Brain microvascular endothelial cell (primary cell): ENCODE measurements around the gene CNNM2.

Experiments
- DNase-seq: peaks from one replicate; pipeline ENCODE4 v3.0.0-alpha.2; 2020
- H3K27ac ChIP-seq: fragments of 250-450 bp; sonication (Bioruptor Pico); 2 replicates; pipeline ENCODE4 v1.5.1; 2020; ENCODE audit warnings: mild to moderate bottlenecking, moderate library complexity
- H3K27me3 ChIP-seq: fragments of 250-450 bp; sonication (Bioruptor Pico); replicated peaks from 2 replicates; pipeline ENCODE4 v1.5.1; 2020; ENCODE audit warnings: mild to moderate bottlenecking
- H3K36me3 ChIP-seq: fragments of 250-450 bp; sonication (Bioruptor Pico); replicated peaks from 2 replicates; pipeline ENCODE4 v1.5.1; 2020; ENCODE audit warnings: mild to moderate bottlenecking
- H3K4me3 ChIP-seq: 2 replicates; pipeline ENCODE4 v1.5.1; 2011; ENCODE audit warnings: low read depth, mild to moderate bottlenecking, control low read depth, low read length, moderate library complexity
- in situ Hi-C: cut with HindIII; loops from 2 replicates; pipeline ENCODE4 v1.10.0; 2017; ENCODE audit warnings: low sequenced_read_pairs, low pct_ligation_motif_present
- TF ChIP-seq, protein P1 (sequence below): IDR thresholded peaks from 2 replicates; pipeline ENCODE4 v1.5.1; 2011; ENCODE audit warnings: low read depth, mild to moderate bottlenecking, moderate library complexity, low read length, control low read depth, inconsistent platforms; ENCODE audit errors: missing control alignments

Gene CNNM2

DNA sequence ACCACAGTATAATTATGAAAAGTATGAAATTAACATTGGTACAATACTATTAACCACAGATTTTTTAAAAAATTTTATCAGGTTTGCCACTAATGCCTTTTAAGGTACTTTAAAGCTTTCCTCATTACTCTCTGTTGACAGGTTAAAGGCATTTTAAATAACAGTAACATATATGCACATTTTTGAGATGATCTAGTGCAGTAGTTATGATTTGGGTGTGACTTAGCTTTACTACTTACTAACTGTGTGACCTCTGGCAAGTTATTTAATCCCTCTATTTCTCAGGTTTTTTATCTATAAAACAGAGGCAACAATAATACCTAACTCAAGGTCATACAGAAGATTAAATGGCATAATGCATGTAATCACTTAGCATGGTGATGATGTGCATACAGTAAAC lies 180.1 kb downstream of the CNNM2 start:
- peaks cover 36% of the 10 kb centered on the region for H3K36me3 ChIP-seq

DNA sequence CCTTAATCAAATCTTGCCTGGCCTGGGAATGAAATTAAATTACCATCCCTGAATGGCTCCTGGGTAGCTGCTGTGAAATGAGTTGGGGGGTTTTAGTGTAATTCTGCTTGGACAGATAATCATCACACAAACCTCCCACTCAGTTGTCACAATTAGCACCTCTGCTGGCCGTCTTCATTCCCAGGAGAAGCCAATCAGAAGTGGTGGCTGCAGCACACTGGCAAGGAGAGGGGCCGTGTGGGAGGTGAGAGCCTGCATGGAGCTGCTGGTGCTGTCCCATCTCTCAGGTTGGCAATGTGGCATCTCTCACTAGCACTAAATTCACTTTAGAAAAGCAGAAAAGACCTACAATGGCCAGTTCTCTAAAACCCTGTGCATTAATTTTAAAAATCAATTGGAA lies 182.5 kb downstream of the CNNM2 start:
- H3K27me3 ChIP-seq: no peaks in the 10 kb centered on the region
- H3K4me3 ChIP-seq: no peak overlapping the region
- TF ChIP-seq, protein P1, sequence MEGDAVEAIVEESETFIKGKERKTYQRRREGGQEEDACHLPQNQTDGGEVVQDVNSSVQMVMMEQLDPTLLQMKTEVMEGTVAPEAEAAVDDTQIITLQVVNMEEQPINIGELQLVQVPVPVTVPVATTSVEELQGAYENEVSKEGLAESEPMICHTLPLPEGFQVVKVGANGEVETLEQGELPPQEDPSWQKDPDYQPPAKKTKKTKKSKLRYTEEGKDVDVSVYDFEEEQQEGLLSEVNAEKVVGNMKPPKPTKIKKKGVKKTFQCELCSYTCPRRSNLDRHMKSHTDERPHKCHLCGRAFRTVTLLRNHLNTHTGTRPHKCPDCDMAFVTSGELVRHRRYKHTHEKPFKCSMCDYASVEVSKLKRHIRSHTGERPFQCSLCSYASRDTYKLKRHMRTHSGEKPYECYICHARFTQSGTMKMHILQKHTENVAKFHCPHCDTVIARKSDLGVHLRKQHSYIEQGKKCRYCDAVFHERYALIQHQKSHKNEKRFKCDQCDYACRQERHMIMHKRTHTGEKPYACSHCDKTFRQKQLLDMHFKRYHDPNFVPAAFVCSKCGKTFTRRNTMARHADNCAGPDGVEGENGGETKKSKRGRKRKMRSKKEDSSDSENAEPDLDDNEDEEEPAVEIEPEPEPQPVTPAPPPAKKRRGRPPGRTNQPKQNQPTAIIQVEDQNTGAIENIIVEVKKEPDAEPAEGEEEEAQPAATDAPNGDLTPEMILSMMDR: no peak
- no peak overlapping the region for H3K27ac ChIP-seq
- no peak for DNase-seq
- in situ Hi-C loops: no loop called here
- H3K36me3 ChIP-seq: peaks cover 36% of the 10 kb centered on the region

More for the DNA sequence above, 180.1 kb downstream of the CNNM2 start:
- Histone ChIP-seq H3K27ac (no peak overlapping the region), H3K27me3 (no peaks in the 10 kb centered on the region), H3K4me3 (no peak overlapping the region)
- TF ChIP-seq, protein P1: no peak
- in situ Hi-C loops: no loop called here
- DNase-seq: no peak

DNA sequence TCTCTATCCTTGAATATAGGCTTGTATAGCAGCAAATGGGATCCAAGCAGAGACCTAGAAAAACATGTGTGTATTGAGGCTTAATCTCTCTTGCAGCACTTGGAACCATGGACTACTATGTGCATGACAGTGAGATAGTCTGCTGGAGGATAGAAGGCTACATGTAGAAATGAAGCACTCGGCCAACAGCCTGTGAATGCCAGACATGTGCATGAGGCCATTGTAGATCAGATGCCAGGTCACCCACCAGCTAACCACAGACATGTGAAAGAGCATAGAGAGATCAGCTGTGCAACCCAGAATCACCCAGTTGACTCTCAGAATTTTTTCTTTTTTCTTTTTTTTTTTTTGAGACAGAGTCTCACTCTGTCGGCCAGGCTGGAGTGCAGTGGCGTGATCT lies 184.1 kb downstream of the CNNM2 start:
- Histone ChIP-seq H3K27me3 (no peaks in the 10 kb centered on the region), H3K4me3 (no peak overlapping the region), H3K27ac (no peak overlapping the region), H3K36me3 (peaks cover 30% of the 10 kb centered on the region)
- in situ Hi-C loops: no loop called here
- TF ChIP-seq, protein P1: no peak
- DNase-seq: no peak

DNA sequence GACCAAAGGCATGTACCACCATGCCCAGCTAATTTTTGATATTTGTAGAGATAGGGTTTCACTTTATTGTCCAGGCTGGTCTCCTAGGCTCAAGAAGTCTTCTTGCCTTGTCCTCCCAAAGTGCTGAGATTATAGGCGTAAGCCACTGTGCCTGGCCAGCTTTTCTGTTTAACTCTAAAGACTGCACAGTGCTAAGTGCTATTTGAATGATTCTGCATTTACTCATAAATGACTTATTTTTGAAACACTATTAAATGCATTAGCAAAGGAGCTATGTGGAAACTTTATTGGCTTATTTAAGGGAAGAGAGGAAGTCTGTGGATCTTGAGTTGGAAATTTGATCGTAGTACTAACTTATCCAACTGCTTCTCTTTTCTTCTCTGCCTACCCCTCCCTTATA lies 185.9 kb downstream of the CNNM2 start:
- in situ Hi-C loops: no loop called here
- TF ChIP-seq, protein P1: no peak
- Histone ChIP-seq H3K36me3 (peaks cover 26% of the 10 kb centered on the region), H3K27me3 (no peaks in the 10 kb centered on the region), H3K27ac (no peak overlapping the region), H3K4me3 (no peak overlapping the region)
- DNase-seq: no peak

DNA sequence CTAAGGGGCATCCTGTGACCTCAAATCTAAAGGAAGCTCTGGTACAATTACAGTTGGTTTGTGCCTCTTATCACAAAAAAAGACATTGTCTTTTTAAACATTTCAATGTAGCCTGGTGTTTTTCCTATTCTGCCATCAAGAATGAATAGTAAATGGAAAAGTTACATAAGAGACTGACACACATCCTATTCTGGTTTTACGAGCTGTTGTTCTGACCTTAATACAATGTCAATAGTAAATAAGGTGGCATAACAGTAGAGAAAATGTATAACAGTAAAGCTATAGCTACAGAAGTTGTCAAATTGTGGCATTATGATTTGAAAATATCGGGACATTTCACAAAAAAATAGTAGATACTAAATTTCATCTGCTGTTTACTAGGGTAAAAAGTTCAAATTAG lies 186.6 kb downstream of the CNNM2 start:
- DNase-seq: no peak
- TF ChIP-seq, protein P1: no peak
- in situ Hi-C loops: no loop called here
- H3K27ac ChIP-seq: no peak overlapping the region
- peaks cover 20% of the 10 kb centered on the region for H3K36me3 ChIP-seq
- H3K27me3 ChIP-seq: no peaks in the 10 kb centered on the region
- no peak overlapping the region for H3K4me3 ChIP-seq

DNA sequence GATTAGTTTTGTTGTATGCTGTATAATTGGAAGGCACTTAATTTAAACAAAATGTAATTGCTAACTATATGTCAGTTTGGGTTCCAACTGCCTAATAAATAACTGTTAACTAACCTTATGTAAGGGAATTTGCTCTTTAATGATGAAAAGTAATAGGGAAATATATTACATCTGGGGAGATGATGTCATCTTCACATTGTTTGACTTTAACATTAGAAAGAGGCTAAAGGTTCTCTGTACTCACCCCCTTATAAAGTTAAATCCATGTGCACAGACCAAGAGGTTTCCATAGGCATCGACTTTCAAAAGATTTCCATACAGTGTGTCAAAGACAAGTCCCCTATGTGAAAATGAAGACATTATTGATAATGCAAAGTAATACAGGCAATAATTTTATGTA lies 187.4 kb downstream of the CNNM2 start:
- Histone ChIP-seq H3K27me3 (no peaks in the 10 kb centered on the region), H3K27ac (no peak overlapping the region), H3K4me3 (no peak overlapping the region), H3K36me3 (peaks cover 13% of the 10 kb centered on the region)
- TF ChIP-seq, protein P1: no peak
- DNase-seq: no peak
- in situ Hi-C loops: no loop called here
